IMR-90 (cell line): ENCODE data around the gene IER5L. TPM values are rescaled to one million over a fixed set of nuclear protein-coding genes. Genes with fewer than 3 reads are reported as not detected.

Source experiments
- ATAC-seq: fragments of 200-7000 bp; cut with Tn5 transposase; 2 replicates; pipeline ENCODE4 v1.9.1; 2020; ENCODE audit warnings: low read depth, mild to moderate bottlenecking, moderate library complexity
- BruUV-seq: library from RNA; stranded (reverse); fragments of 400-500 nt; replicated peaks from 2 replicates; lab custom pipeline; 2021; lab: Mats Ljungman, UMichigan
- CTCF ChIA-PET: fragments of 300-600 bp; formaldehyde crosslinking; extraction: SDS; loops from one replicate; lab custom pipeline; 2021; ENCODE audit warnings: antibody characterized with exemption; lab: Yijun Ruan, JAX
- POLR2A ChIA-PET: fragments of 300-600 bp; sonication (Branson Sonifier 250); formaldehyde crosslinking; loops from one replicate; lab custom pipeline; 2022; ENCODE audit warnings: antibody characterized with exemption; ENCODE audit not compliant: unreplicated experiment; lab: Charles Lee
- DNase-seq: peaks from one replicate; pipeline ENCODE4 v3.0.0; 2013
- H2AFZ ChIP-seq: replicated peaks from 2 replicates; pipeline ENCODE3; 2013; ENCODE audit warnings: low read length, mild to moderate bottlenecking; ENCODE audit not compliant: poor library complexity
- H2AK5ac ChIP-seq: 2 replicates; pipeline ENCODE4 v1.6.1; 2013; ENCODE audit warnings: low read depth, low read length, inconsistent platforms
- H2AK9ac ChIP-seq: replicated peaks from 2 replicates; pipeline ENCODE3; 2013; ENCODE audit warnings: mild to moderate bottlenecking, low read depth, low read length, moderate library complexity; ENCODE audit not compliant: poor library complexity
- H2BK120ac ChIP-seq: 2 replicates; pipeline ENCODE4 v1.6.1; 2013; ENCODE audit warnings: low read depth, low read length, inconsistent platforms
- H2BK15ac ChIP-seq: 3 replicates; pipeline ENCODE4 v1.6.1; 2013; ENCODE audit warnings: low read depth, low read length, inconsistent platforms
- H2BK20ac ChIP-seq: 2 replicates; pipeline ENCODE4 v1.6.1; 2013; ENCODE audit warnings: low read depth, mild to moderate bottlenecking, inconsistent platforms, low read length, moderate library complexity
- H2BK5ac ChIP-seq: 2 replicates; pipeline ENCODE4 v1.6.1; 2013; ENCODE audit warnings: mild to moderate bottlenecking, low read depth, low read length, inconsistent platforms; ENCODE audit not compliant: poor library complexity, severe bottlenecking
- H3K14ac ChIP-seq: replicated peaks from 2 replicates; pipeline ENCODE4 v1.6.1; 2013; ENCODE audit warnings: low read depth, low read length, inconsistent platforms
- H3K18ac ChIP-seq: 2 replicates; pipeline ENCODE4 v1.6.1; 2013; ENCODE audit warnings: low read depth, low read length, control low read depth
- H3K23ac ChIP-seq: 2 replicates; pipeline ENCODE4 v1.6.1; 2013; ENCODE audit warnings: low read depth, low read length, inconsistent platforms
- H3K27ac ChIP-seq: 2 replicates; pipeline ENCODE4 v1.5.1; 2013; ENCODE audit warnings: mild to moderate bottlenecking, control low read depth, low read length; ENCODE audit not compliant: insufficient read depth
- H3K27me3 ChIP-seq: 2 replicates; pipeline ENCODE4 v1.6.1; 2013; ENCODE audit warnings: low read length; ENCODE audit not compliant: control insufficient read depth, insufficient read depth
- H3K36me3 ChIP-seq: 2 replicates; pipeline ENCODE4 v1.6.1; 2013; ENCODE audit warnings: low read length, mixed read lengths; ENCODE audit not compliant: control insufficient read depth, insufficient read depth
- H3K4ac ChIP-seq: 2 replicates; pipeline ENCODE4 v1.6.1; 2013; ENCODE audit warnings: low read depth, low read length, inconsistent platforms
- H3K4me1 ChIP-seq: 2 replicates; pipeline ENCODE4 v1.6.1; 2013; ENCODE audit warnings: low read length, mixed read lengths; ENCODE audit not compliant: control insufficient read depth, insufficient read depth
- H3K4me2 ChIP-seq: 2 replicates; pipeline ENCODE4 v1.6.1; 2013; ENCODE audit warnings: low read depth, mild to moderate bottlenecking, control low read depth, low read length, moderate library complexity
- H3K4me3 ChIP-seq: 2 replicates; pipeline ENCODE4 v1.5.1; 2013; ENCODE audit warnings: low read depth, mild to moderate bottlenecking, control low read depth, low read length, moderate library complexity; ENCODE audit not compliant: insufficient read depth
- H3K56ac ChIP-seq: 2 replicates; pipeline ENCODE4 v1.6.1; 2013; ENCODE audit warnings: low read length, inconsistent platforms; ENCODE audit not compliant: insufficient read depth; ENCODE audit errors: extremely low read depth
- H3K79me1 ChIP-seq, 2 experiments: 2 replicates each; pipeline ENCODE4 v1.6.1; 2013; ENCODE audit warnings: low read length in 2 of 2, inconsistent platforms in 1 of 2, low read depth in 1 of 2
- H3K9ac ChIP-seq: 2 replicates; pipeline ENCODE4 v1.6.1; 2013; ENCODE audit warnings: low read depth, low read length, control low read depth
- H3K9me1 ChIP-seq: 2 replicates; pipeline ENCODE4 v1.6.1; 2013; ENCODE audit warnings: low read length, inconsistent platforms; ENCODE audit not compliant: insufficient read depth
- H3K9me3 ChIP-seq: 2 replicates; pipeline ENCODE4 v1.6.1; 2013; ENCODE audit warnings: low read length; ENCODE audit not compliant: control insufficient read depth, insufficient read depth
- H4K20me1 ChIP-seq: 2 replicates; pipeline ENCODE4 v1.6.1; 2013; ENCODE audit warnings: low read length, inconsistent platforms; ENCODE audit not compliant: insufficient read depth
- H4K5ac ChIP-seq: 2 replicates; pipeline ENCODE4 v1.6.1; 2013; ENCODE audit warnings: mild to moderate bottlenecking, low read depth, low read length, control low read depth
- H4K8ac ChIP-seq, 2 experiments: 2 replicates each; pipeline ENCODE4 v1.6.1; 2013; ENCODE audit warnings: low read depth in 2 of 2, low read length in 2 of 2, control low read depth in 1 of 2, inconsistent platforms in 1 of 2
- H4K91ac ChIP-seq: 2 replicates; pipeline ENCODE4 v1.6.1; 2013; ENCODE audit warnings: low read depth, low read length, inconsistent platforms; ENCODE audit not compliant: insufficient read depth
- FOS ChIP-seq: fragments of 150-350 bp; IDR thresholded peaks from 2 replicates; pipeline ENCODE4 v1.6.1; 2016; ENCODE audit warnings: low read depth, low read length
- MXI1 ChIP-seq: IDR thresholded peaks from 2 replicates; pipeline ENCODE4 v1.6.1; 2012; ENCODE audit warnings: low read depth, mild to moderate bottlenecking, low read length, moderate library complexity, borderline replicate concordance
- NFE2L2 ChIP-seq: fragments of 150-350 bp; IDR thresholded peaks from 2 replicates; pipeline ENCODE4 v1.6.1; 2016; ENCODE audit warnings: low read depth, mild to moderate bottlenecking, low read length
- POLR2A ChIP-seq: IDR thresholded peaks from 2 replicates; pipeline ENCODE4 v1.6.1; 2012; ENCODE audit warnings: mild to moderate bottlenecking, low read depth, low read length
- RCOR1 ChIP-seq: IDR thresholded peaks from 2 replicates; pipeline ENCODE4 v1.6.1; 2012; ENCODE audit warnings: mild to moderate bottlenecking, low read length, improper control_type of control experiment; ENCODE audit not compliant: insufficient replicate concordance
- RFX5 ChIP-seq: IDR thresholded peaks from 2 replicates; pipeline ENCODE4 v1.8.0; 2012; ENCODE audit warnings: low read depth, mild to moderate bottlenecking, low read length, moderate library complexity
- WGBS, 2 experiments: methylation state at CpG; one replicate each; pipeline versions ENCODE4 v1.1.5 to v1.1.7; 2013; ENCODE audit warnings: missing lambda C conversion rate in 2 of 2; ENCODE audit not compliant: insufficient read length in 1 of 2; ENCODE audit errors: extremely low coverage in 2 of 2; 5-methylcytosine and 5-hydroxymethylcytosine counted together
- dilution Hi-C: fragments of 300-500 bp; cut with HindIII; formaldehyde crosslinking; loops from one replicate; pipeline ENCODE4 v1.14.3; 2018; ENCODE audit warnings: low sequenced_read_pairs; ENCODE audit not compliant: unreplicated experiment
- in situ Hi-C: fragments of 300-500 bp; cut with MboI; formaldehyde crosslinking; loops from 3 replicates; pipeline ENCODE4 v1.14.3; 2019; ENCODE audit warnings: low sequenced_read_pairs, inconsistent platforms, mixed read lengths
- intact Hi-C: fragments of 100-400 bp; cut with micrococcal nuclease; formaldehyde crosslinking; loops from 2 replicates; pipeline ENCODE4 v1.10.0; 2022
- polyA plus RNA-seq, 3 experiments: library from polyadenylated mRNA; depleted of rRNA; stranded (reverse); fragments of >200 nt; gene quantifications; 2 replicates each; pipeline ENCODE4 v1.2.3, GENCODE V29; 2012; ENCODE audit warnings: low replicate concordance in 1 of 3
- total RNA-seq: library from RNA; depleted of rRNA; stranded (reverse); fragments of >200 nt; gene quantifications from 2 replicates; pipeline ENCODE4 v1.2.3, GENCODE V29; 2012

Gene IER5L
- total and polyA plus RNA-seq, 2 of the 4 experiments (the other 2 are of a cell fraction): 12.5 to 13.4 TPM

DNA sequence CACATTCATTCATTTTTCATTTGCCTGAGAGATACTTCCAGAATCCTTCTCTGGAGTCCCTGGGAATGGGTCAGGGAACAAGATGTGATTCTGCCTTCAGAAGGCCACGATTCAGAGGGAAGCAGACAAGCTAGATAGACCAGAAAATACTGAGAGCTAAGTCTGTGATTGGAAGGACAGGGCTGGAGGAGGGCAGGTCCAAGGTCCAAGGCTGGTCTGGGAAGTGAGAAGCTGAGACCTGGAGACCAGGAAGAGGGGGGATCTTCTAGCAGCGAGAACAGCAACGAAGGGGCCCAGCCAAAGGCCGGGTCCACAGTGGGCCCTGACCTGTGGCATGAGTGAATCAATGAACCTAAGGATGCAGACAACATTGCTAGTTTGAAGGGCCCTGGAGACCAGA, 4.1 kb upstream of the IER5L start:
- no peak for ATAC-seq
- TF ChIP-seq FOS: no peak
- TF ChIP-seq RCOR1: no peak
- no peak for TF ChIP-seq RFX5
- TF ChIP-seq POLR2A: no peak
- TF ChIP-seq MXI1: no peak
- TF ChIP-seq NFE2L2: no peak
- no peaks in the 10 kb centered on the region for H3K36me3 ChIP-seq
- H2AK9ac ChIP-seq: peak overlapping the region; percentile 3
- H3K4me2 ChIP-seq: no peak overlapping the region
- no peak overlapping the region for H2BK15ac ChIP-seq
- no peak overlapping the region for H3K27ac ChIP-seq
- POLR2A ChIA-PET: no interaction called here
- H3K4me3 ChIP-seq: no peak overlapping the region
- no peak overlapping the region for H3K18ac ChIP-seq
- no peak overlapping the region for H3K56ac ChIP-seq
- peaks cover 0 to 6% of the 10 kb centered on the region in 2 experiments; a peak in 1 of 4 replicates for H3K79me1 ChIP-seq
- no peak overlapping the region for H2BK20ac ChIP-seq
- no peak for DNase-seq
- WGBS, 2 experiments: 100% methylated on average over 3 of the region's 4 CpGs; no CpG with 5 or more reads in 1 of the 2 experiments
- H2AK5ac ChIP-seq: no peak overlapping the region
- H4K5ac ChIP-seq: no peak overlapping the region
- no peak overlapping the region for H2BK5ac ChIP-seq
- H4K91ac ChIP-seq: no peak overlapping the region
- H3K9ac ChIP-seq: no peak overlapping the region
- H4K20me1 ChIP-seq: peaks cover 7% of the 10 kb centered on the region
- no peak overlapping the region for H3K23ac ChIP-seq
- no TSS peak for BruUV-seq
- no peak overlapping the region for H2AFZ ChIP-seq
- peaks cover 1% of the 10 kb centered on the region; the same call in 1 of the 2 replicates for H3K9me3 ChIP-seq
- H3K4ac ChIP-seq: no peak overlapping the region
- in situ Hi-C loops (no loop called here), dilution Hi-C loops (no loop called here), intact Hi-C loops (no loop called here)
- no peak overlapping the region for H4K8ac ChIP-seq
- no peaks in the 10 kb centered on the region for H3K27me3 ChIP-seq
- no peak overlapping the region for H3K14ac ChIP-seq
- H3K4me1 ChIP-seq: no peaks in the 10 kb centered on the region
- no peak overlapping the region for H2BK120ac ChIP-seq
- peaks cover 6% of the 10 kb centered on the region for H3K9me1 ChIP-seq
- CTCF ChIA-PET: interaction anchor here (0.6 to 1.7 kb wide), 2 partner anchors 303 to 416 kb away, joined by 3 to 4 read pairs; no protein-coding TSS in a partner anchor
